ENCODE data around the gene SLC47A1.

Gene SLC47A1

GRCh38 chr17:19618015-19618414 is 84.4 kb downstream of the SLC47A1 start:
- no peak for DNase-seq

- DNase-seq, result no peak
Observed at GRCh38 chr17:19619705-19620325, 86.2 kb downstream of the SLC47A1 start.

GRCh38 chr17:19621697-19622096 is 88.0 kb downstream of the SLC47A1 start:
- DNase-seq, result no peak

GRCh38 chr17:19626079-19626478 is 92.4 kb downstream of the SLC47A1 start:
- no peak for DNase-seq

Measured in DMS79 treated with DMSO at 0.1 percent for 48 hours (cell line).